K562 (cell line): ENCODE results near the gene MPC1. TPM values are rescaled to one million over a fixed set of nuclear protein-coding genes. Genes with fewer than 3 reads are reported as not detected.

ENCODE experiments used
- KAT8 ChIP-seq: fragments of 450-650 bp; IDR thresholded peaks from 2 replicates; pipeline ENCODE4 v1.6.1; 2016; ENCODE audit warnings: low read depth, mild to moderate bottlenecking
- MAFK ChIP-seq: IDR thresholded peaks from 2 replicates; pipeline ENCODE4 v1.6.1; 2011; ENCODE audit warnings: low read length, improper control_type of control experiment
- MBD1 ChIP-seq: fragments of 250-450 bp; sonication (Bioruptor Pico); IDR thresholded peaks from 2 replicates; pipeline ENCODE4 v1.8.0; 2022; ENCODE audit warnings: inconsistent platforms
- NONO ChIP-seq, 2 experiments: fragments of 200-400 bp in 1 of 2; fragments of 450-650 bp in 1 of 2; formaldehyde crosslinking in 1 of 2; IDR thresholded peaks; 2 replicates each; pipeline ENCODE4 v1.6.1; 2017; ENCODE audit warnings: low read depth in 2 of 2, mild to moderate bottlenecking in 2 of 2, moderate library complexity in 2 of 2, low read length in 1 of 2
- NR1H2 ChIP-seq: sonication (generic); formaldehyde crosslinking; IDR thresholded peaks from 2 replicates; pipeline ENCODE4 v1.4.0; 2020; ENCODE audit warnings: mild to moderate bottlenecking, missing genetic modification reagents
- RBFOX2 ChIP-seq: fragments of 200-400 bp; formaldehyde crosslinking; IDR thresholded peaks from 2 replicates; pipeline ENCODE4 v1.6.1; 2017; ENCODE audit warnings: low read depth, mild to moderate bottlenecking, low read length, moderate library complexity
- SMARCE1 ChIP-seq: fragments of 450-650 bp; IDR thresholded peaks from 2 replicates; pipeline ENCODE4 v1.7.1; 2016; ENCODE audit warnings: mild to moderate bottlenecking
- TAF7 ChIP-seq: fragments of 450-650 bp; IDR thresholded peaks from 2 replicates; pipeline ENCODE4 v1.6.1; 2016; ENCODE audit warnings: missing genetic modification characterization, missing compliant biosample characterization
- ZNF232 ChIP-seq: sonication (generic); formaldehyde crosslinking; IDR thresholded peaks from 2 replicates; pipeline ENCODE4 v1.8.0; 2022; ENCODE audit warnings: mild to moderate bottlenecking, missing genetic modification reagents
- polyA plus RNA-seq, 8 experiments: library from polyadenylated mRNA; depleted of rRNA in 4 of 8; stranded (reverse) in 5 of 8; unstranded in 3 of 8; fragments of >200 nt; fragmentation: Nextera tagmentation in 2 of 8; fragmentation: Illumina TruSeq in 1 of 8; extraction: Ambion mirVana in 2 of 8; extraction: Trizol in 1 of 8; gene quantifications; 2 replicates each; pipeline versions ENCODE4 v1.2.1 to v1.2.3, GENCODE V29; 2011 to 2014; ENCODE audit warnings: inconsistent platforms in 1 of 8, missing spikeins in 1 of 8
- total RNA-seq, 7 experiments: library from RNA; depleted of rRNA in 6 of 7; stranded (reverse); fragments of >200 nt in 6 of 7; fragmentation: Illumina TruSeq in 2 of 7; extraction: Trizol in 2 of 7; gene quantifications; 2 replicates each; pipeline versions ENCODE4 v1.2.1 to v1.2.3, GENCODE V29; 2011 to 2021; ENCODE audit warnings: low replicate concordance in 1 of 7
- TF ChIP-seq, protein P1 (sequence below), 2 experiments: fragments of 450-650 bp in 1 of 2; sonication (generic) in 1 of 2; formaldehyde crosslinking in 1 of 2; IDR thresholded peaks; 2 replicates each; pipeline versions ENCODE4 v1.7.1 to v1.9.0; 2016 to 2022; ENCODE audit warnings: inconsistent platforms in 1 of 2, mild to moderate bottlenecking in 1 of 2, missing genetic modification reagents in 1 of 2
- TF ChIP-seq, protein P2 (sequence below), 2 experiments: fragments of 150-350 bp in 1 of 2; IDR thresholded peaks; 2 replicates each; pipeline ENCODE4 v1.6.1; 2012 to 2016; ENCODE audit warnings: low read depth in 2 of 2, low read length in 2 of 2, mild to moderate bottlenecking in 1 of 2, moderate library complexity in 1 of 2
- TF ChIP-seq, protein P3 (sequence below): conservative IDR thresholded peaks from 2 replicates; pipeline ENCODE4 v1.6.1; 2011; ENCODE audit warnings: low read depth, mild to moderate bottlenecking, low read length; ENCODE audit not compliant: control insufficient read depth

MPC1 gene
- total and polyA plus RNA-seq, 9 of the 15 experiments (the other 6 are each of a cell fraction or from before 2014, with no cell fraction given): 78.6 to 185 (median 138) TPM

GRCh38 chr6:166330612-166331011 is 52.1 kb downstream of the MPC1 start (continued):
- TF ChIP-seq RBFOX2: peak; percentile 30; the same call in 1 of the 2 replicates
- TF ChIP-seq, protein P1, sequence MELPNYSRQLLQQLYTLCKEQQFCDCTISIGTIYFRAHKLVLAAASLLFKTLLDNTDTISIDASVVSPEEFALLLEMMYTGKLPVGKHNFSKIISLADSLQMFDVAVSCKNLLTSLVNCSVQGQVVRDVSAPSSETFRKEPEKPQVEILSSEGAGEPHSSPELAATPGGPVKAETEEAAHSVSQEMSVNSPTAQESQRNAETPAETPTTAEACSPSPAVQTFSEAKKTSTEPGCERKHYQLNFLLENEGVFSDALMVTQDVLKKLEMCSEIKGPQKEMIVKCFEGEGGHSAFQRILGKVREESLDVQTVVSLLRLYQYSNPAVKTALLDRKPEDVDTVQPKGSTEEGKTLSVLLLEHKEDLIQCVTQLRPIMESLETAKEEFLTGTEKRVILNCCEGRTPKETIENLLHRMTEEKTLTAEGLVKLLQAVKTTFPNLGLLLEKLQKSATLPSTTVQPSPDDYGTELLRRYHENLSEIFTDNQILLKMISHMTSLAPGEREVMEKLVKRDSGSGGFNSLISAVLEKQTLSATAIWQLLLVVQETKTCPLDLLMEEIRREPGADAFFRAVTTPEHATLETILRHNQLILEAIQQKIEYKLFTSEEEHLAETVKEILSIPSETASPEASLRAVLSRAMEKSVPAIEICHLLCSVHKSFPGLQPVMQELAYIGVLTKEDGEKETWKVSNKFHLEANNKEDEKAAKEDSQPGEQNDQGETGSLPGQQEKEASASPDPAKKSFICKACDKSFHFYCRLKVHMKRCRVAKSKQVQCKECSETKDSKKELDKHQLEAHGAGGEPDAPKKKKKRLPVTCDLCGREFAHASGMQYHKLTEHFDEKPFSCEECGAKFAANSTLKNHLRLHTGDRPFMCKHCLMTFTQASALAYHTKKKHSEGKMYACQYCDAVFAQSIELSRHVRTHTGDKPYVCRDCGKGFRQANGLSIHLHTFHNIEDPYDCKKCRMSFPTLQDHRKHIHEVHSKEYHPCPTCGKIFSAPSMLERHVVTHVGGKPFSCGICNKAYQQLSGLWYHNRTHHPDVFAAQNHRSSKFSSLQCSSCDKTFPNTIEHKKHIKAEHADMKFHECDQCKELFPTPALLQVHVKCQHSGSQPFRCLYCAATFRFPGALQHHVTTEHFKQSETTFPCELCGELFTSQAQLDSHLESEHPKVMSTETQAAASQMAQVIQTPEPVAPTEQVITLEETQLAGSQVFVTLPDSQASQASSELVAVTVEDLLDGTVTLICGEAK (IDR thresholded peaks at IDR 0.05): no peak
- TF ChIP-seq, protein P1 (CRISPR knock-in tag; IDR thresholded peaks at IDR 0.05): no peak
- TF ChIP-seq, protein P2, sequence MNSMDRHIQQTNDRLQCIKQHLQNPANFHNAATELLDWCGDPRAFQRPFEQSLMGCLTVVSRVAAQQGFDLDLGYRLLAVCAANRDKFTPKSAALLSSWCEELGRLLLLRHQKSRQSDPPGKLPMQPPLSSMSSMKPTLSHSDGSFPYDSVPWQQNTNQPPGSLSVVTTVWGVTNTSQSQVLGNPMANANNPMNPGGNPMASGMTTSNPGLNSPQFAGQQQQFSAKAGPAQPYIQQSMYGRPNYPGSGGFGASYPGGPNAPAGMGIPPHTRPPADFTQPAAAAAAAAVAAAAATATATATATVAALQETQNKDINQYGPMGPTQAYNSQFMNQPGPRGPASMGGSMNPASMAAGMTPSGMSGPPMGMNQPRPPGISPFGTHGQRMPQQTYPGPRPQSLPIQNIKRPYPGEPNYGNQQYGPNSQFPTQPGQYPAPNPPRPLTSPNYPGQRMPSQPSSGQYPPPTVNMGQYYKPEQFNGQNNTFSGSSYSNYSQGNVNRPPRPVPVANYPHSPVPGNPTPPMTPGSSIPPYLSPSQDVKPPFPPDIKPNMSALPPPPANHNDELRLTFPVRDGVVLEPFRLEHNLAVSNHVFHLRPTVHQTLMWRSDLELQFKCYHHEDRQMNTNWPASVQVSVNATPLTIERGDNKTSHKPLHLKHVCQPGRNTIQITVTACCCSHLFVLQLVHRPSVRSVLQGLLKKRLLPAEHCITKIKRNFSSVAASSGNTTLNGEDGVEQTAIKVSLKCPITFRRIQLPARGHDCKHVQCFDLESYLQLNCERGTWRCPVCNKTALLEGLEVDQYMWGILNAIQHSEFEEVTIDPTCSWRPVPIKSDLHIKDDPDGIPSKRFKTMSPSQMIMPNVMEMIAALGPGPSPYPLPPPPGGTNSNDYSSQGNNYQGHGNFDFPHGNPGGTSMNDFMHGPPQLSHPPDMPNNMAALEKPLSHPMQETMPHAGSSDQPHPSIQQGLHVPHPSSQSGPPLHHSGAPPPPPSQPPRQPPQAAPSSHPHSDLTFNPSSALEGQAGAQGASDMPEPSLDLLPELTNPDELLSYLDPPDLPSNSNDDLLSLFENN (IDR thresholded peaks at IDR 0.05; ENCODE audit: low read depth in 2 of 2, low read length in 2 of 2): no peak
- TF ChIP-seq, protein P3, sequence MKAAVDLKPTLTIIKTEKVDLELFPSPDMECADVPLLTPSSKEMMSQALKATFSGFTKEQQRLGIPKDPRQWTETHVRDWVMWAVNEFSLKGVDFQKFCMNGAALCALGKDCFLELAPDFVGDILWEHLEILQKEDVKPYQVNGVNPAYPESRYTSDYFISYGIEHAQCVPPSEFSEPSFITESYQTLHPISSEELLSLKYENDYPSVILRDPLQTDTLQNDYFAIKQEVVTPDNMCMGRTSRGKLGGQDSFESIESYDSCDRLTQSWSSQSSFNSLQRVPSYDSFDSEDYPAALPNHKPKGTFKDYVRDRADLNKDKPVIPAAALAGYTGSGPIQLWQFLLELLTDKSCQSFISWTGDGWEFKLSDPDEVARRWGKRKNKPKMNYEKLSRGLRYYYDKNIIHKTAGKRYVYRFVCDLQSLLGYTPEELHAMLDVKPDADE: no peak
- TF ChIP-seq SMARCE1: peak; percentile 59; the same call in 1 of the 2 replicates
- no peak for TF ChIP-seq ZNF232
- 0 out of 4 replicates have a peak, but pooled peaks of 1 of the 2 experiments have one; percentile 32 for TF ChIP-seq NONO (IDR thresholded peaks at IDR 0.05; ENCODE audit: low read depth in 2 of 2, low read length in 1 of 2)
- no peak for TF ChIP-seq NR1H2 (CRISPR knock-in tag)
- no peak for TF ChIP-seq KAT8
- TF ChIP-seq MAFK: no peak
- no peak for TF ChIP-seq MBD1
- no peak for TF ChIP-seq TAF7
